Activated CD8-positive, alpha-beta memory T cell treated with anti-CD3 and anti-CD28 coated beads, Interleukin-2, amount 50 U/mL, for 4 hours (primary cell): ENCODE measurements around the gene SMYD1.

Experiments
- DNase-seq: peaks from one replicate; pipeline ENCODE4 v3.0.0-alpha.2; 2020

The SMYD1 gene

DNA sequence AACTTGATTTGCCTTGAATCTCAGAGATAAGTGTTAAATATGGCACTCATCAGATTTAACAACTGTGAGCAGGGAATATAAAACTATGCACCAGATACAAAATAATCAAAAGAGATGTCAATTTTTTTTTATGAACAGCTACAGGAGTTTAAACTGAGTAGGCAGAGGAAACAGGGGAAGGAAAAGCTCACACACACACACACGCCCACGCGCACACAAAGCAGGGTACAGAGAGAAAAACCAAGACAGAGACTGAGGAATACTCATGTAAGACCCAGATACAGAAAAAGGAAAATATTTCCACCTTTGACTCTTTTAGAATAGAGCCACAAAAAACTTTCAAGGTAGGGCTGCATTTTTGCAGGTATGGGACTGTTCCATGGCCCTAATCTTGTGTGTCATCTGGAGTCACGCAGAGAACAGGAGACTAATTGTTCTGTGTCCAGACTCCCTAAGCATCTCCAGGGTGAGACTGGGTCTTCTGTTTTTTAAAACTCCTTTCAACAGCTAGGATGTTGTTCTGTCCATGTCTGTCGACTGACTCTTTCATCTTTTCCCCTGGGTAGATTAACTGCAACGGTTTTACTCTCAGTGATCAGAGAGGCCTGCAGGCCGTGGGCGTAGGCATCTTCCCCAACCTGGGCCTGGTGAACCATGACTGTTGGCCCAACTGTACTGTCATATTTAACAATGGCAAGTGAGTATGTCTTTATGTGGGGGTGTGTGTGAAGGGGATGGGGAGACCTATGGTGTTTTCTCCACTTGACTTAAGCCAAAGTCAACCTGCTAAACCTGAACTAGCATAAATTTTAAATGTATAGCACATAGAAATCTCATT, 23.0 kb downstream of the SMYD1 start:
- peak; percentile 63 for DNase-seq

DNA sequence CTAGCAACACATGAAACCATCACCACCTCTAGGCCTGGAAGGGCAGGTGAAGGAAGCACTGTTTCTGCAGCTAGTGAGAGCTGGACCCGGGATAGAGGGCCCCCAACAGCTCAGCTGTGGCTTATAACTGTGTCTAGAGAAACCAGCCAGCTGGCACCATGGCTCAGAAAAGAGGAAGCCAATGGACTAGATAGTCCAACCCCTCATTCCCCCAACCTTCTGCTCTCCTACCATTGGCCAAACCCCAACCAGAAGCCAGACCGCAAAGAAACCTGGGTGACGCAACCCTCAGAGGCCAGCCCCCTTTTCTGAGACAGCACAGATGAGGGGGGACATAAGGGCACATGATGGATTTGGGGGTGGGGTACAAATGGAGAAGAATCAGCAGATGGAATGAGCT, 24.3 kb downstream of the SMYD1 start:
- DNase-seq, result no peak

DNA sequence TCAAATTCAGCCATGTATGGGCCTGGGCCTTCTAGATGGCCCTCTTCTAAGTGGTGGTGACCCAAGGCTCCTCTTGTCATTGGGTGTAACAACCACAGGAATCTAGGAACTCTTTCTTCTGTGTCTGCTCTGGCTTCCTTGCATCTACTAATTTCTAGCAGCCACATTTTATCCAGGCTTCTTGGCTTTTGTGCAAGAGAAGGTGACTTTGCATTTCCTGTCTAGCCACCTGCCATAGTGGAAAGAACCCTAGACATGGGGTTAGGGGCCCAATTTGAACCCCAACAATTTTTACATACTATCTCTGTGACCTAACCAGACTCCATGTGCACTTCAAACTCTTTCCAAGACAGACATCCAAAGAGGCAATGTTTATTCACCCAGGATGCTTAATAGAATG, 25.1 kb downstream of the SMYD1 start:
- no peak for DNase-seq

DNA sequence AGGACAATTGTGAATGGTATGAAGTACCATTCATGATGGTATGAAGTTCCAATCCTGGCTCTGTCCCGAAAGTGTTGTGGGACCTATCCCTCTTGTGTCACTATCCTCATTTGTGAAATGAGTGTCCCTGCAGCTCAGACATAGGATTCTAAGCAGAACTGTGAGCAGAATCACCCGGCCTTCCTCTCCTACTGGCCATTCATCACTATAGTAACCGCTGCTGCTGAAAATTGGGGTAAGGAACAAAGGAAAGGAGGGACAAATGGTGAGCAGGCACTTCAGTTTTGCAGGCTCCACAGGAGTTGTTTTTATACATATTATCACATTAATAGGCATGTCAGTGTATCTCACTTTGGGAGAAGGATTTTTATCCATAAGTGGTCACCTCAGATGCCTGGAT, 27.4 kb downstream of the SMYD1 start:
- no peak for DNase-seq

DNA sequence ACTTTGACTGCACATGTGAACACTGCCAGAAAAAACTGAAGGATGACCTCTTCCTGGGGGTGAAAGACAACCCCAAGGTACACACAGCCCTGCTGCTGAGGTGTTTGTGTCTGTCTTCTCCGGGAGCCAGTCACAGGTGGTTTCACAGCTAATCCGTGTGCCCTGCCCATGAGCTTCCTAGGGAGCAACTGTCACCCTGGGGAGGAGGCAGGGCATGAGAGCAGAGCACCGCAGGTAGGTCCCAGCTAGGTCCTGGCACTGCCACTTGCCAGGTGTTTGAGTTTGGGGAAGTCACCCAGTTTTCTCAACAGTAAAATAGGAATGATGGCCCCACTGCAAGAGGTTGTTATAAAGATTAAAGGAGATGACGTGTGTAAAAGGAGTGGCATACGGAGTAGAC, 29.1 kb downstream of the SMYD1 start:
- DNase-seq, result no peak

DNA sequence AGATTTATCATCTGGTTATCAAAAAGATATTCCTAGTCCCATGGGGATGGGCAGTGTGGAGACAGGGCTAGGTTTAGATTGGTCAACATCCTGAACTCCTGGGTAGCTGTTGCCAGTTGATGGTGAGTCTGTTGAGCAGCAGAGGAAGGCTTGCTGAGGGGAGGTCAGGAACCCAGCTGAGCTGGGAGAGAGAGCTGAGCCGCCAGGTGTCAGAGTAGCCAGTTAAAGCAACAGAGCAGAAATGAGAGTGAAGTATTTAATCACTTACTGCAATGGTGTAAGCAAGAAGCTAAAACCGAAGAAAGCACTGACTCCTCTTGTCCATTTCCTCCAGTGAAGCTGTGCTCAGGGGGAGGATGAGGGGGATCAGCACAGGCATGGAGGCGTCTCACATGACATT, 29.6 kb downstream of the SMYD1 start:
- no peak for DNase-seq

DNA sequence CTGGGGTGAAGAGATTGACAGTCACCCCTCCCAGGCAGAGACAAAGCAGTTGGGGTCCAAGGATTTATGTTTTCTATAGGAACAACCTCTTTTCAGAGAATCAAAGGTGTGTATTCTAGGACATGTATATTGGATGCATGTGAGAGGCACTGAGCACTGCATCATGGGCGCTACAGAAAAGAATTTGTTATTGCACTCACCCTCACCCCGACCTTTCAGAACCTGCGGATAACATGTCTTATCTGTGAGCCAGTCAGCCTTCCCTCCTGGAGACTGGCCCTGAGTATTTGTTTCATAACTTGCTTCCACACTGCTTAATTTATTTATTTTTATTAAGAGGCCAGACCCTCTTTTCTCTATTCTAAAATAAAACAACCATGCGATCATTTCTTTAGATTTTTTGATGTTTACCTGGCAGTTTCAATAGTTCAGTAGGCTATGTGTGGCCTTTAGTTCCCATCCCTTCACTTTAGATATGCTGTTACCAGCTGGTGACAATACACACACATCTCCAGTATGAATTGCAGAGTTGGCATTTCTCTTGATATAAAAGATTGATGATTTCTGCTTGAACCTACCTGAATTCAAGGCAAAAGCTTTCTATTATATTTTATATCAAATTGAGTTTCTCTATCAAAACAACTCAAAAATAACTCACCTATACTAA, 30.4 kb downstream of the SMYD1 start:
- no peak for DNase-seq

DNA sequence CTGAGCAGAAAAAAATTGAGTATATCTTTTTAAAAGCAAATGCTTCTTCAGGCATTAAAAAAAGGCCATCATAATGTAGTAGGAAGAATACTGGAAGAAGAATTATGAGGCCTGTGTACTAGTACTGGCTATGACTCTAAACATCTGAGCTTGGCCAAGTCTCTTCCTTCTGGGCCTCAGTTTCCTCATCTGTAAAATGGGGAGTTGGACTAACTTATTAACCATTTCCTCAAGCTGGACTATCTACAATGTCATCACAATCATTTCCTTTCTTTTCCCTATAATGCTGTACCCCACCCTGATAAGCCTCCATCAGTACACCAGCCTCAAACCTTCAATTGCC, 30.9 kb downstream of the SMYD1 start:
- DNase-seq, result no peak

DNA sequence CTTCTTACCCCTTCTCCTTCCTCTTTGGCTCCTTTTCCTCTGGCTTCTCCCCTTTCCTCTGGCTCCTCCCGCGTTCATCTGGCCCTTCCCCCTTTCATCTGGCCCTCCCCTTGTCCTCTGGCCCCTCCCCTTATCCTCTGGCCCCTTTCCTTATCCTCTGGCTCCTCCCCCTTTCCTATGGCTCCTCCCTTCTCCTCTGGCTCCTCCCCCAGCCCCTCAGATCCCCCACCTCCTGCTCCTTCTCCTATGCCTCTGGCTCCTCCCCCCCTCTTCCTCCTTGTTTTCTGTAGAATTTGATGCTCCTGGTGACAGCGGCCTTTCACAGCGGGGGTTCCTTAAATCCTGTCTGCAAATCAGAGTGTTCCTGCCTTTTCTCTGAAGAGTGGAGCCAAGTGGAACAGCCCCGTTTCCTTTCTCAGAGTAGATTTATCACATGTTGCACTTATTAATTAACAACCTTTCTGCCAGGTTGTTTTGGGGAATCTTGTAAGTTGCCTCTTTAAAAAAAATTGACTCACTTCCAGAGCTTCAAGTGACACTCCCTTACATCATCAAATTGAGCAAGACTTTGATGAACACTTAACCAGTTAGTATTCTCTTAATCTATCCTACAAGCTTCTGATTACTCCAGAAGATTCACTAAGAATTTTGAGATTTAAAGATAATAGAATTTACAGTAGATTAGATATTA, 32.3 kb downstream of the SMYD1 start:
- no peak for DNase-seq

DNA sequence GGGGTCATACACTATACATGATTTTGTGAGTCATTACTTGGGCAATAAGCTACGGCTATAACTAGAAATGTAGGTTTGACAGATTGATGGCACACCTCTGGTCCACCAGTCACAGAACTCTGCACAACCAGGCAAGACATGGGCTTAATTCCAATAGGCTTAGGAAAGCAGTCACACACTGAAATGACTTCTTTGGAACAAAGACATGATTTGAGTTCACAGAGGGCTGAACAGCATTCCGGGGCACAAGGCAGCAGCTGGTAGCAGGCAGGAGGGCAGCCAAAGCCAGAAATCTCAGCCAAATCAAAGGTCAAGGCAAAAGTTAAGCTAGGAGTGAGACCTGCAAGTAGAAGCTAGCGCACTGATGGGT, 32.8 kb downstream of the SMYD1 start:
- DNase-seq, result no peak

DNA sequence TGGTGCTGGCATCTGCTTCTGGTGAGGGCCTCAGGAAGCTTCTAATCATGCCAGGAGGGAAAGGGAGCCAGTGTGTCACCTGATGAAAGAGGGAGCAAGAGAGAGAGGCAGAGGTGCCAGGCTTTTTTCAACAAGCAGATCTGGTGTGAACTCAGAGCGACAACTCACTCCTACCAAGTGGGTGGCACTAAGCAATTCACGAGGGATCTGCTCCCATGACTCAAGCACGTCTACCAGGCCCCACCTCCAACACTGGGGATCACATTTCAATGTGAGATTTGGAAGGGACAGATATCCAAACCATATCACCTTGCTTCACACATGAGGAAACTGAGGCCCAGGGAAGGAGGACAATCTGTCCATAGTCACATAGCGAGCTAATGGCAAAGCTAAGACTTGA, 41.2 kb downstream of the SMYD1 start:
- DNase-seq, result no peak

DNA sequence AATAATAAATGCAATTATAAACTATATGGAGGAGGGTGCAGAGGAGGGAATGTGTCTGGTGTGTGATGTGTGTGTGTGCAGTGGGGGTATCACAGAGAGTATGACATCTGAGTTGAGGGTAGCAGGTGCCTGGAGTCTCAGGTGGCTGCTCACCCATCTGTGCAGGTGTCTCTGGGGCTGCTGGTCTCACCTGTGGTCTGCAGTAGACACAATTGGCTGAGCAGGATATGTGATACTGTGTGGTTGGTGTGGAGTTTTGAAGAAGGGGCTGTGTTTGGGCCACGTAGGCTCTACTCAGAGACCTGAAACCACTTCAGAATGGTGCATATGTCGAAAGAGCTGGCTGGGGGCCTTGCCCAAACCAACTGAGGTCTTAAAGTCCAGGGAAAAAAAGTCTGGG, 43.2 kb downstream of the SMYD1 start:
- DNase-seq, result no peak

DNA sequence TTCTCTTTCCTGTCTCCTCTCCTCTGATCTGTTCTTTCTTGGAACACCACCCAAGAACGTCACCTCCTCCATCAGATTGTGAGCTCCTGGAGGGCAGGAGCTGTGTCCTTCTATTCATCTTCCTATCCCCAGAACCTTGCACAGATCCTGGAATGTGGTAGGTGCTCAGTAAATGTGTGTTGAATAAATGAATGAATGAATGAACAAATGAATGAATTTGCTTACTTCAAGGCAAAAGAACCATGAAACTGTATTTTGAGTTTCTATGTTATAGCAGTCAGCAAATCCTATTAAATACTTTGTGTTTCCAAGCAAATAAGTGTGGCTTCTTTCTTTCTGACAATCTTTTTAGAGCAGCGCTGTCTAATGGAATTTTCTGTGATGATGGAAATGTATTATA, 45.4 kb downstream of the SMYD1 start:
- DNase-seq, result no peak

DNA sequence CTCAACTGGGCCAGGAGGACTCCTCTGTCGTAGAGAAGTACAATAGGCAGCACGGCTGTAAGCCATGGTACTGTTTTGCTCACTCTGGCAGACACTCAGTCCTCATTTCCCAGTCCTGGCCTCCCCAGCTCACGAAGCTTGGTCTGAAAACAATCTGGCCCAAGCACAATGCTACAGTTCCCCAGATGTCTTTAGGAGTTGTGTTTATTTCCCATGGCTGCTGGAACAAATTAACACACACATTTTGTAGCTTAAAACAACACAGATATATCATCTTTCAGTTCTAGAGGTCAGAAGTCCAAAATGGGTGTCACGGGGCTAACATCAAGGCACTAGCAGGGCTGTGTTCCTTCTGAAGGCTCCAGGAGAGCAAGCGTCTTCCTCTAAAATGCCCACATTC, 47.3 kb downstream of the SMYD1 start:
- no peak for DNase-seq

DNA sequence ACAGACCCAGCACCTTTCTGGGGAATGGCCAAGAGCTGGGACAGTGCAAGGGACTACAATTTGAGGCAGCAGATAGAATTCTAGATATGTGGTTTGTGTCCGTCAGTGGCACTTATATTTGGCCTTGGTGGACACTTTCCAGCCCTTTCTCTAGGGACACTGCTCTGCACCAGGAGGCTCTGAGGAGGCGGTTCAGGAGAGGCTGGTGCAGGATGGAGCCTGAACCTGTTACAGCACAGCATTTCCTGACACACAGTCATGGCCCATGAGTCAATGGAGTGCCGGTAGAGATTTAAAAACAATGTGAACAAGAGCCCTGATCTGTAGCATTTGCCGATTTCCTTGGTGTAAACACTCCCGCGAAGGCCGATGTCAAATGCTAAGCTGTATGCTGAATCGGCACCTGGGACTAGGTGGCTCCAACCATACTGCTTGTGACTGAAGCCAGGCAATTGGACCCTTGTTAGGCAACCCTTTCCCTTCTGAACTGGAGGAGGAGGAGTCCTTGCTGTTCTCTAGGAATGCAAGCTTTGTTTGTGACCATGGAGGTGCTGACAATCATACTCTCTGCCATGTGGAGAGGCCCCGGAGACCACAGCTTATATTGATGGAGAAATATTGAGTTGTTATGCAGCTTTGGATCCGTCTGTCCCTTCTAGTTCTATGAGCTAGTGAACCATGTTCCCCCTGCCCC, 48.3 kb downstream of the SMYD1 start:
- no peak for DNase-seq

DNA sequence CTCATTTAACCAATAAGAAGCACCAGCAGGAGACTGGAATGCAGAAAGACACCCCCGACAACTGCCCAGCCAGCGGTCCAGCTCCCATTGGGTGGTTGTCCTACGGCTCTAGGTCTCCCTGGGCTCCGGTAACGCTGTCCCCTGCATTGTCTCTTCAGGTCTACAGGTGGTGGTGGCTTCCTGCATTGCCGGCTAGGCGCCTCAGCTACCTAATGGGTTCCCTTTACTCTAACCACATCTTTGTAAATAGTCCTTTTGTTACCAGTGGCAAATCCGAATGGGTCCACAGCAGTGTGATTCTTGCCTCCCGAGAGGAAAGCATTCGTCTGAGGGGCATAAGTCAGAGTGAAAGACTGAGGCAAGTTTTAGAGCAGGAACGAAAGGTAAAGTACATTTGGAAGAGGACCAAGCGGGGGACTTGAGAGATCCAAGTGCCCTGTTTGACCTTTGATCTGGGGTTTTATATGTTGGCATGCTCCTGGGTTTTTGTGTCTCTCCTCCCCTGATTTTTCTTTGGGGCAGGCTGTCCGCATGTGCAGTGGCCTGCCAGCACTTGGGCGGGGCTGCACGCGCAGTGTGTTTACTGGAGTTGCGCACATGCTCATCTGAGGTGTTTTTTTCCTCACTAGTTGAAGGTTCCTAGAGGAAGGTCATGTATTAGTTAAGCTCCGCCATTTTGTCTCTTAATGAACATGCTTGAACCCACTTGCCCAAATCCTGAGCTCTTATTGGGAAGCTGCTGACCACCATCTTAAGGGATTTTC, 49.2 kb downstream of the SMYD1 start:
- no peak for DNase-seq

DNA sequence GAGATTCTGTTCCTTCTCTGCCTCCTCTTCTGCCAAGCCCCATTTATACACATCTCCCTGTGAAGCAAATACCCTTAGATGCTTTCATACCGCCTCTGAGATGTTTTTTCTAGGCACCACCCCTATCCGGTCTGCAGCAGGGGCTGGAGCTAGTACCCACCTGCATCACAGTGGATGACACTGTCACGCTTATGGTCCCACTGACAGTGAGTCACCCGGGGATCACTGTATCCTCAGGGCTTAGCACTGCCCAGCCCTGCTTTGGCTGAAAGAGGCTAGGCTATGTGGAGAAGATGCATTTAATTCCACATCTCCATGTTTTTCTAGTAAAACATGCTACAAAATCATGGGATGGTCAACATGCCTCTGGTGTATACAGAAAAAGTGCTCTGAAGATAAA, 50.3 kb downstream of the SMYD1 start:
- no peak for DNase-seq

DNA sequence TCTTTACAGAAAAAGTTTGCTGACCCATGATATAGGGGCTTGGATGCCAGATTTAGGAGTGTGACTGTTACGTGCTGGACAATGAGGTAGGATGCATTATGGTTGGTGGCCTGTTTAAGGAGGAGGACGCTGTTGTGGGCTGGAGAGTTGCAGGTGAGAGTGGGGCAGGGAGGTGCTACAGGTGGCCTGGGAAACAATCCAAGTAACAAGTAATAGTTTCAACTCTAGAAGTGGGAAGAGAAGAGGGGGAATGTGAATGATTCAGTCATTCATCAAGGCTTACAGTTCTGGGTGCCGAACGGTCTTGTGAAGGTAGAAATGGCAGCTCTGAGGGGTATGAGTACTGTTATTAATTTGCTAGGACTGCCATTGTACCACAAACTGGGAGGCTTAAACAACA, 54.1 kb downstream of the SMYD1 start:
- DNase-seq, result no peak

DNA sequence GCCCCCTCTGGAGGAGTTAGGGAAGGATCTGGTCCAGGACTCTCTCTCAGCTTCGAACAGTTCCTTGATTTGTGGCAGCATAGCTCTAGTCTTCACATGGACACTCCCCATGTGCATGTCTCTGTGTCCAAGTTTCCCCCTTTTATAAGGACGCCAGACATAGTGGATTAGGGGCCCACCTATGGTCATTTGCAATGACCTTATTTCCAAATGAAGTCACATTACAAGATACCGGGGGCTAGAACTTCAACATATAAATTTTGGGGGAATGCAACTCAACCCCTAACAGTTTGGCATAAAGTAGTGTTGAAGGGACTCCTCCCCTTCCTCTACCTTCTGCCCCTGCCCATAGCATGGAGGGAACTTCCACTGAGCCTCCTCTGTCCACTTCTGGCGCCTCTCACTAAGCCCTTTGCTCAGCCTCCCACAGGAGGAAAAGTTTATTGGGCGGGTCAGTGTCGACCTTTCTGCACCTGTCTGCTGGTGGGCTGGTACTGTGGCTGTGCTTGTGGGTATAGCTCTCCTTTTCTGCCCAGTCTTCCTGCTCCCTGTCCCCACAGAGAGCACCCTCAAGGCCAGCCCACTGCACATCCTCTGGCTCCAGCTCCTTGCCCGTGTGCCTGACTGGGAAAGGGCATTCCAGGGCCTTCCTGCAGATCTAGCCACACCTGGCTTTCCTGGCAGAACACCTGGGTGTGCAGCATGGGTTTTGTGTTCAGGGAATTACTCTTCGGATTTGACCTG, 54.7 kb downstream of the SMYD1 start:
- no peak for DNase-seq

DNA sequence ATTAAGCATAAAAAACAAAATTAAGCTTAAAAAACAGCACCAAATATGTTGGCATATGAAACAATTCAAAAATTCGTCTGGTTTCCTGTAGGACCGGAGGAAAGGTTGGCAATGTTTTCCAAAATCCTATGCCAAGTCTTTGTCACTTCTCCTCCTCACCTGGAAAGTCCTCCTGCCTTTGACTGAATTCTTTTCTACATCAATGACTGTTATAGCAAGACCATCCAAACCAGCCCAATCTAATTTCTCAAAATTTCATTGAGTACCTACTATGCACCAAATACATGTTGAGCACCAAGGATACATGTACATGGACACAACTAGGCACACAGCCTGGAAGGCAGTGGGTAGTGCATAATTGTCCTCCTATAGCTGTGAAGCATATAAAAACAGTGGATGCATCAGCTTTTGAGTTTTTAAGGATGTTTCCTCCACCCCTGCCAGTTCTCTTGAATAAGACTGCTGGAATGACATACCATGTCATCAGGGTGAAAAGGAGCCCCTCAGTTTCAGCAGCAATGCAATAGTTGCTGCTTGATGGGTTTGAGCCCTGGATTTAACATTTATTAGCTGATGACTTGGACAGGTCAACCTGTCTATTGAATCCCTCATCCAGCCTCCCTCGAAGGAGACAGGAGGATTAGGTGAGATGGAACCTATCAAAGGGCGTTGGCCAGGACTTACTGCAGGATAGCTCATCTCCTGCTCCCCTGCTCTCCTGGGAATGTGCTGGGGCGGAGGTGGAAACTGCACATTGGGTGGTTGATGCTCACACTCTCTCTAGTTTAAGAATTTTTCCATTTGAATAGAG, 55.7 kb downstream of the SMYD1 start:
- no peak for DNase-seq
